ENCODE data around the gene HINT1.

DNA sequence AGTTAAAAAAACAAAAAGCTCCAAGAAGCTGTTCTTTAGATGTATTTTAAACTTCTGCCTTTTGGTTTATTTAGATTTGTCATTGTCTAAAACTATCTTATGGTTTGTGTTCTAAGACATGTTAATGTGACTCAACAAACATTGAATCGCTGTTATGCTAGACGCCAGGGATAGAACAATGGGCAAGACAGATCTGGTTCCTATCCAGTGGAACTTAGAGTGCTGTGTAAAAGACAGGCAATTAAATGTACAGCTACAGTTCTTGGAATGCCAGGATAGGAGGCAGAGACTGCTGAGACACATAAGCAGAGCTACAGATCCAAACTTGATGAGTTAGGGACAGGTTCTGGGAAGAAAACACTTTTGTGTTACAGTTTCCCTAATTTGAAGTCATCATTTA lies 28.1 kb upstream of the HINT1 start:
- TF ChIP-seq, protein P1, sequence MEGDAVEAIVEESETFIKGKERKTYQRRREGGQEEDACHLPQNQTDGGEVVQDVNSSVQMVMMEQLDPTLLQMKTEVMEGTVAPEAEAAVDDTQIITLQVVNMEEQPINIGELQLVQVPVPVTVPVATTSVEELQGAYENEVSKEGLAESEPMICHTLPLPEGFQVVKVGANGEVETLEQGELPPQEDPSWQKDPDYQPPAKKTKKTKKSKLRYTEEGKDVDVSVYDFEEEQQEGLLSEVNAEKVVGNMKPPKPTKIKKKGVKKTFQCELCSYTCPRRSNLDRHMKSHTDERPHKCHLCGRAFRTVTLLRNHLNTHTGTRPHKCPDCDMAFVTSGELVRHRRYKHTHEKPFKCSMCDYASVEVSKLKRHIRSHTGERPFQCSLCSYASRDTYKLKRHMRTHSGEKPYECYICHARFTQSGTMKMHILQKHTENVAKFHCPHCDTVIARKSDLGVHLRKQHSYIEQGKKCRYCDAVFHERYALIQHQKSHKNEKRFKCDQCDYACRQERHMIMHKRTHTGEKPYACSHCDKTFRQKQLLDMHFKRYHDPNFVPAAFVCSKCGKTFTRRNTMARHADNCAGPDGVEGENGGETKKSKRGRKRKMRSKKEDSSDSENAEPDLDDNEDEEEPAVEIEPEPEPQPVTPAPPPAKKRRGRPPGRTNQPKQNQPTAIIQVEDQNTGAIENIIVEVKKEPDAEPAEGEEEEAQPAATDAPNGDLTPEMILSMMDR (IDR thresholded peaks at IDR 0.05 in 2 of 3, conservative IDR thresholded peaks at IDR 0.05 in 1 of 3; ENCODE audit: insufficient read depth in 2 of 3, low read depth in 1 of 3, low read length in 3 of 3), result no peak
- TF ChIP-seq POLR2A (conservative IDR thresholded peaks at IDR 0.05), result no peak

All from K562 (cell line).